HG03565 (cell line): ENCODE data around the gene KANK4.

Experiments
- ATAC-seq: cut with Tn5 transposase; IDR thresholded peaks from one replicate; pipeline ENCODE4 v1.9.1; 2021; ENCODE audit warnings: mild to moderate bottlenecking, moderate library complexity; ENCODE audit not compliant: unreplicated experiment

The KANK4 gene

GRCh38 chr1:62307895-62308492 lies 11.2 kb downstream of the KANK4 start:
- no peak for ATAC-seq

GRCh38 chr1:62307446-62307845 lies 11.8 kb downstream of the KANK4 start:
- ATAC-seq: no peak

- no peak for ATAC-seq
Observed at GRCh38 chr1:62306065-62306464, 13.2 kb downstream of the KANK4 start.

- ATAC-seq: no peak
Observed at GRCh38 chr1:62304975-62305374, 14.3 kb downstream of the KANK4 start.

GRCh38 chr1:62304515-62304914 lies 14.7 kb downstream of the KANK4 start:
- ATAC-seq: no peak

- ATAC-seq: no peak
Observed at GRCh38 chr1:62301726-62302390, 17.4 kb downstream of the KANK4 start.

GRCh38 chr1:62299426-62300200 lies 19.6 kb downstream of the KANK4 start:
- no peak for ATAC-seq

GRCh38 chr1:62295921-62296491 lies 23.2 kb downstream of the KANK4 start:
- no peak for ATAC-seq

GRCh38 chr1:62294261-62294660 lies 25.0 kb downstream of the KANK4 start:
- ATAC-seq: no peak

GRCh38 chr1:62288662-62289061 lies 30.6 kb downstream of the KANK4 start:
- ATAC-seq: no peak

GRCh38 chr1:62288224-62288623 lies 31.0 kb downstream of the KANK4 start:
- ATAC-seq: no peak

- ATAC-seq: no peak
Observed at GRCh38 chr1:62286786-62287224, 32.4 kb downstream of the KANK4 start.

- no peak for ATAC-seq
Observed at GRCh38 chr1:62285984-62286785, 33.0 kb downstream of the KANK4 start.

- no peak for ATAC-seq
Observed at GRCh38 chr1:62285440-62285839, 33.8 kb downstream of the KANK4 start.

- no peak for ATAC-seq
Observed at GRCh38 chr1:62283986-62284385, 35.2 kb downstream of the KANK4 start.

GRCh38 chr1:62282909-62283755 lies 36.1 kb downstream of the KANK4 start:
- ATAC-seq: no peak

GRCh38 chr1:62281922-62282555 lies 37.2 kb downstream of the KANK4 start:
- no peak for ATAC-seq

- ATAC-seq: no peak
Observed at GRCh38 chr1:62280960-62281465, 38.2 kb downstream of the KANK4 start.

- no peak for ATAC-seq
Observed at GRCh38 chr1:62280150-62280549, 39.1 kb downstream of the KANK4 start.
